Right atrium auricular region (tissue), 2 donors: ENCODE measurements around the gene ASPRV1. TPM values are rescaled to one million over a fixed set of nuclear protein-coding genes. Genes with fewer than 3 reads are reported as not detected.
"Not testable (repeated sequence)": the region's sequence is repeated elsewhere in the genome, so short reads cannot be mapped to it uniquely, and the experiment has no call there.

Experiments
- DNase-seq: peaks from one replicate; pipeline ENCODE4 v3.0.0-alpha.2; 2019; ENCODE audit warnings: low spot score
- H3K27ac ChIP-seq, 2 donors: fragments of 200-600 bp; sonication (generic); 1 replicate in 1 of 2; 2 replicates in 1 of 2; pipeline ENCODE4 v1.5.1; 2016 to 2019
- H3K27me3 ChIP-seq, 2 donors: fragments of 200-600 bp; sonication (generic); one replicate each; pipeline versions ENCODE4 v1.5.1 to v1.6.0; 2017 to 2019
- H3K36me3 ChIP-seq: fragments of 200-600 bp; sonication (generic); one replicate; pipeline ENCODE4 v1.5.1; 2016
- H3K4me1 ChIP-seq, 2 donors: fragments of 200-600 bp; sonication (generic); one replicate each; pipeline versions ENCODE4 v1.5.1 to v1.6.0; 2017 to 2019
- H3K4me3 ChIP-seq, 2 donors: fragments of 200-600 bp; sonication (generic); 1 replicate in 1 of 2; 2 replicates in 1 of 2; pipeline ENCODE4 v1.5.1; 2017 to 2019; ENCODE audit warnings: mild to moderate bottlenecking in 1 of 2, moderate library complexity in 1 of 2
- H3K9me3 ChIP-seq, 2 donors: fragments of 200-600 bp; sonication (generic); one replicate each; pipeline ENCODE4 v1.5.1; 2019
- CTCF ChIP-seq, 2 donors: fragments of 200-600 bp; sonication (generic); IDR thresholded peaks; one replicate each; pipeline ENCODE4 v1.5.1; 2019; ENCODE audit warnings: antibody characterized with exemption in 2 of 2
- total RNA-seq, 2 donors: library from RNA; depleted of rRNA; stranded (reverse); fragments of >200 nt; gene quantifications; one replicate each; pipeline ENCODE4 v1.1.0, GENCODE V29; 2016

The ASPRV1 gene
- total RNA-seq, 2 donors from 2014 or later, result 0.33 to 0.83 TPM

- no peak for DNase-seq
- Histone ChIP-seq H3K27ac (no peak overlapping the region), H3K36me3 (no peaks in the 10 kb centered on the region), H3K4me1 (no peaks in the 10 kb centered on the region), H3K9me3 (no peaks in the 10 kb centered on the region), H3K4me3 (no peak overlapping the region), H3K27me3 (no peaks in the 10 kb centered on the region)
- TF ChIP-seq CTCF (IDR thresholded peaks at IDR 0.05), result no peak
Measured at GRCh38 chr2:69952336-69953115, 8.9 kb downstream of the ASPRV1 start.

- peak; percentile 11 for DNase-seq
- not testable (repeated sequence) for H3K4me1 ChIP-seq, H3K36me3 ChIP-seq, H3K27me3 ChIP-seq, H3K4me3 ChIP-seq, H3K9me3 ChIP-seq, H3K27ac ChIP-seq
Measured at GRCh38 chr2:69950671-69951070, 10.8 kb downstream of the ASPRV1 start.

- H3K27me3 ChIP-seq, result no peaks in the 10 kb centered on the region
- no peaks in the 10 kb centered on the region for H3K36me3 ChIP-seq
- no peak for TF ChIP-seq CTCF (IDR thresholded peaks at IDR 0.05)
- H3K9me3 ChIP-seq, result no peaks in the 10 kb centered on the region
- H3K27ac ChIP-seq, result no peak overlapping the region
- DNase-seq, result no peak
- no peak overlapping the region for H3K4me3 ChIP-seq
- H3K4me1 ChIP-seq, result no peaks in the 10 kb centered on the region
Measured at GRCh38 chr2:69950241-69950640, 11.2 kb downstream of the ASPRV1 start.

- peak overlapping the region in 1 of 2 donors; percentile 28 for H3K4me3 ChIP-seq
- no peak for TF ChIP-seq CTCF (IDR thresholded peaks at IDR 0.05)
- H3K27me3 ChIP-seq, result no peaks in the 10 kb centered on the region
- H3K36me3 ChIP-seq, result no peaks in the 10 kb centered on the region
- DNase-seq, result peak; percentile 30
- H3K9me3 ChIP-seq, result no peaks in the 10 kb centered on the region
- H3K4me1 ChIP-seq, result no peaks in the 10 kb centered on the region
- H3K27ac ChIP-seq, result no peak overlapping the region
Measured at GRCh38 chr2:69948963-69949645, 12.3 kb downstream of the ASPRV1 start.

- TF ChIP-seq CTCF (IDR thresholded peaks at IDR 0.05), result no peak
- peak; percentile 38 for DNase-seq
- H3K4me1 ChIP-seq, result no peaks in the 10 kb centered on the region
- H3K9me3 ChIP-seq, result no peaks in the 10 kb centered on the region
- H3K36me3 ChIP-seq, result no peaks in the 10 kb centered on the region
- H3K4me3 ChIP-seq, result peak overlapping the region in 1 of 2 donors; percentile 28
- no peaks in the 10 kb centered on the region for H3K27me3 ChIP-seq
- no peak overlapping the region for H3K27ac ChIP-seq
Measured at GRCh38 chr2:69948032-69948962, 13.1 kb downstream of the ASPRV1 start.
